Hepatocyte (in vitro differentiated cells): ENCODE data around the gene SPOCD1. TPM values are rescaled to one million over a fixed set of nuclear protein-coding genes. Genes with fewer than 3 reads are reported as not detected.

ENCODE experiments used
- DNase-seq: peaks from one replicate; pipeline ENCODE4 v3.0.0-alpha.2; 2016; ENCODE audit warnings: low spot score
- H2AFZ ChIP-seq: fragments of 200-600 bp; sonication (generic); 2 replicates; pipeline ENCODE4 v1.6.0; 2016; ENCODE audit warnings: antibody characterized with exemption, mild to moderate bottlenecking
- H3K27ac ChIP-seq: fragments of 200-600 bp; sonication (generic); 2 replicates; pipeline ENCODE4 v1.5.1; 2016; ENCODE audit warnings: mild to moderate bottlenecking
- H3K27me3 ChIP-seq: fragments of 200-600 bp; sonication (generic); 2 replicates; pipeline ENCODE4 v1.6.1; 2016
- H3K36me3 ChIP-seq: fragments of 200-600 bp; sonication (generic); replicated peaks from 2 replicates; pipeline ENCODE4 v1.5.1; 2016; ENCODE audit warnings: low read depth; ENCODE audit not compliant: insufficient read depth
- H3K4me1 ChIP-seq: fragments of 200-600 bp; sonication (generic); 2 replicates; pipeline ENCODE4 v1.5.1; 2016; ENCODE audit warnings: mild to moderate bottlenecking, moderate library complexity; ENCODE audit not compliant: insufficient read depth
- H3K4me2 ChIP-seq: fragments of 200-600 bp; sonication (generic); 2 replicates; pipeline ENCODE4 v1.6.0; 2016
- H3K4me3 ChIP-seq: fragments of 200-600 bp; sonication (generic); 2 replicates; pipeline ENCODE4 v1.5.1; 2016; ENCODE audit warnings: mild to moderate bottlenecking
- H3K79me2 ChIP-seq: fragments of 200-600 bp; sonication (generic); 2 replicates; pipeline ENCODE4 v1.6.0; 2017; ENCODE audit warnings: mild to moderate bottlenecking
- H3K9me2 ChIP-seq: fragments of 200-600 bp; sonication (generic); replicated peaks from 2 replicates; pipeline ENCODE4 v1.6.0; 2017; ENCODE audit warnings: mild to moderate bottlenecking; ENCODE audit not compliant: insufficient read depth
- H3K9me3 ChIP-seq: fragments of 200-600 bp; sonication (generic); 2 replicates; pipeline ENCODE4 v1.5.1; 2016; ENCODE audit warnings: low read depth, mild to moderate bottlenecking
- H4K20me1 ChIP-seq: fragments of 200-600 bp; sonication (generic); 2 replicates; pipeline ENCODE4 v1.6.0; 2016; ENCODE audit warnings: mild to moderate bottlenecking; ENCODE audit not compliant: insufficient read depth, poor library complexity, severe bottlenecking
- EZH2 ChIP-seq: fragments of 200-600 bp; sonication (generic); IDR thresholded peaks from 2 replicates; pipeline ENCODE4 v1.6.1; 2016; ENCODE audit warnings: antibody characterized with exemption, mild to moderate bottlenecking, borderline replicate concordance
- EZH2phosphoT487 ChIP-seq: fragments of 200-600 bp; sonication (generic); IDR thresholded peaks from one replicate; pipeline ENCODE4 v1.6.1; 2018; ENCODE audit warnings: antibody characterized with exemption, mild to moderate bottlenecking, low read depth, moderate library complexity; ENCODE audit not compliant: unreplicated experiment, severe bottlenecking
- WGBS: methylation state at CpG from one replicate; pipeline ENCODE4 v1.1.6; 2016; ENCODE audit warnings: low lambda C conversion rate; ENCODE audit errors: missing lambda C conversion rate; 5-methylcytosine and 5-hydroxymethylcytosine counted together
- polyA plus RNA-seq: library from polyadenylated mRNA; unstranded; fragments of >200 nt; fragmentation: Nextera tagmentation; extraction: Ambion mirVana; gene quantifications from 2 replicates; pipeline ENCODE4 v1.2.1, GENCODE V29; 2016
- total RNA-seq: library from RNA; depleted of rRNA; stranded (reverse); fragments of >200 nt; gene quantifications from 2 replicates; pipeline ENCODE4 v1.2.3, GENCODE V29; 2014
- TF ChIP-seq, protein P1 (sequence below): fragments of 200-600 bp; sonication (generic); IDR thresholded peaks from 2 replicates; pipeline ENCODE4 v1.5.1; 2016; ENCODE audit warnings: antibody characterized with exemption, mild to moderate bottlenecking; ENCODE audit not compliant: poor library complexity

Gene SPOCD1
- total and polyA plus RNA-seq, 2 experiments from 2014 or later, result 1.4 to 2.8 TPM

DNA sequence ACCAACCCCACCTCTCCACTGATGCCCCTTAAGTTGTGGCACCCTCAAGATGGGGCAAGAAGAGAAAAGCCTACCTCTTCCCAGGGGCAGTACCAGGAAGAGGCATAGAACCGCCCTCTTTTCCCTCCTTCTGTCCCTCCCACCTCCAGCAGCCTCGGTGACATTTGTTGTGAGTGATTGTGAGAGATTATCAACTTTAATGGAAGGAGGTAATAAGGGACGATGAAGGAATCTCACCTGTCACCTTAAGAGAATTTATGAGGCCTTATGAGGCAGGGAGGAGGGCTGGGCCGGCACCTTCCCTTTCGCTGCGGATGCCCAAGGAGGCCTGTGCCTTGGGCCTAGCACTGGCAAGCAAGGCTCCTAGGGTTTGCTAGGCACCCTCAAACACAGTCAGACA, 50.3 kb downstream of the SPOCD1 start:
- H3K9me3 ChIP-seq, result no peaks in the 10 kb centered on the region
- no peak overlapping the region for H3K4me2 ChIP-seq
- peaks cover 36% of the 10 kb centered on the region for H3K4me1 ChIP-seq
- H4K20me1 ChIP-seq, result no peaks in the 10 kb centered on the region
- no peaks in the 10 kb centered on the region for H3K36me3 ChIP-seq
- WGBS, result 71% methylated on average over 6 of the region's 6 CpGs
- no peak overlapping the region for H3K27ac ChIP-seq
- no peak for DNase-seq
- TF ChIP-seq, protein P1, sequence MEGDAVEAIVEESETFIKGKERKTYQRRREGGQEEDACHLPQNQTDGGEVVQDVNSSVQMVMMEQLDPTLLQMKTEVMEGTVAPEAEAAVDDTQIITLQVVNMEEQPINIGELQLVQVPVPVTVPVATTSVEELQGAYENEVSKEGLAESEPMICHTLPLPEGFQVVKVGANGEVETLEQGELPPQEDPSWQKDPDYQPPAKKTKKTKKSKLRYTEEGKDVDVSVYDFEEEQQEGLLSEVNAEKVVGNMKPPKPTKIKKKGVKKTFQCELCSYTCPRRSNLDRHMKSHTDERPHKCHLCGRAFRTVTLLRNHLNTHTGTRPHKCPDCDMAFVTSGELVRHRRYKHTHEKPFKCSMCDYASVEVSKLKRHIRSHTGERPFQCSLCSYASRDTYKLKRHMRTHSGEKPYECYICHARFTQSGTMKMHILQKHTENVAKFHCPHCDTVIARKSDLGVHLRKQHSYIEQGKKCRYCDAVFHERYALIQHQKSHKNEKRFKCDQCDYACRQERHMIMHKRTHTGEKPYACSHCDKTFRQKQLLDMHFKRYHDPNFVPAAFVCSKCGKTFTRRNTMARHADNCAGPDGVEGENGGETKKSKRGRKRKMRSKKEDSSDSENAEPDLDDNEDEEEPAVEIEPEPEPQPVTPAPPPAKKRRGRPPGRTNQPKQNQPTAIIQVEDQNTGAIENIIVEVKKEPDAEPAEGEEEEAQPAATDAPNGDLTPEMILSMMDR, result no peak
- no peak for TF ChIP-seq EZH2
- TF ChIP-seq EZH2phosphoT487, result no peak
- H2AFZ ChIP-seq, result no peak overlapping the region
- H3K27me3 ChIP-seq, result peaks cover 22% of the 10 kb centered on the region
- peaks cover 7% of the 10 kb centered on the region for H3K79me2 ChIP-seq
- no peak overlapping the region for H3K4me3 ChIP-seq
- no peaks in the 10 kb centered on the region for H3K9me2 ChIP-seq

DNA sequence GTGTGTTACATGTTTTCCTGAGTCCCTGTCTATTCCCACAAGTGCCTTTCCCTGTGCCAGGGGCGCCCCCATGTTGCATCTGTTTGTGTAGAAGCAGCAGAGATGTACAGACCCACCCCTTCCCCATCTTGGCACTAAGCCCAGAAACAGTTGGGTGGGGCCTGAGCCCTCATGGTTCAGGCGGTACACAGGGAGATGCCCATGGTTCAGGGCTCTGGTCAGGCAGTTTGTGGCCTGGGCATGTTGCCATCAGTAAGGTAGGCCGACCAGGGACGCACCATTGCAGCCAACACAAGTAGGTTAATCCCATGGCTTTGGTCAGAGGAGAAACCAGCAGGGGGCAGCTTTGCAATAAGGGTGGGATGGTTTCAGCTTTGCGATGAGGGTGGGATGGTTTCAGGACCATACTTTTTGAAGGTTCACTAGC, 50.8 kb downstream of the SPOCD1 start:
- no peak for TF ChIP-seq EZH2phosphoT487
- TF ChIP-seq, protein P1, result peak; percentile 30
- Histone ChIP-seq H3K79me2 (peaks cover 9% of the 10 kb centered on the region), H3K27me3 (peaks cover 22% of the 10 kb centered on the region), H3K27ac (no peak overlapping the region), H4K20me1 (no peaks in the 10 kb centered on the region), H2AFZ (no peak overlapping the region), H3K9me3 (no peaks in the 10 kb centered on the region), H3K4me1 (peaks cover 40% of the 10 kb centered on the region), H3K36me3 (no peaks in the 10 kb centered on the region), H3K4me3 (no peak overlapping the region), H3K9me2 (no peaks in the 10 kb centered on the region), H3K4me2 (peak overlapping the region; percentile 99)
- no peak for DNase-seq
- WGBS, result 53% methylated on average over 5 of the region's 5 CpGs

DNA sequence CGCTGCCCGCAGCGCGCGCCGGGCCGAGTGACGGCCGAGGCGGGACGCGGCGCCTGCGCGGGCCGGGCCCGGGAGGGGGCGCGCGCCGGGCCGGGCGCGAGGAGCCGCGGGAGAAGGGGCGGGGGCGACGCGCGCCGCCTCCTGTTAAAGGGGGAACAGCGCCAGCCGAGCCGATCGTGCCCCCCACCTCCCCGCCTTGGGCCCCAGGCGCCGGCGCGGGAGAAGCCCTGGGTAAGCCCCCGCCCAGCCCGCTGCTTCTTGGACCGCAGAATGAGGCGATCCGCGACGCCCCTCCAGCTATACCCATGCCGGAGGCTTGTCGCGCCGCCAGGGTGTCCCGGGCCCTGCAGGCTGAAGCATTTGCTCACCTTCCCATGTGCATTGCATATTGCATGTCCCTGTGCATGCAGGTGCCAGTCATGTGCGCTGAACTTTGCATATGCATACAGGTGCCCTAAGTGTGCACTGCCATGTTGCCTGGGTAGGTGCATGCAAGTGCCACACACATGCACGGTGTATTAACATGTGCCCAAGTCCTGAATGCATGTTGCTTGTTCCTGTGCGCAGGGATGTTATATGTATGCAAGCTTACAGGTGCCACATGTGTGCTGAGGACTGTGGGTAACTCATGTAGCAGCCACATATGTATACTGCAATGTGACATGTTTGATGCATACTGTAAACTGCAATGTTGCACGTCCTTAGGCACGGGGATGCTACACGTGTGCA, 51.3 kb downstream of the SPOCD1 start, which contains the start of gene ADGRB2:
Gene ADGRB2, minus strand, starts transcription at position 29 of the 729 bp plus-strand sequence. CDS start 7,119 bp downstream, outside the sequence.
- Histone ChIP-seq H3K27ac (no peak within 1 kb of the TSS), H3K36me3 (no peaks in the 10 kb centered on the region), H4K20me1 (no peaks in the 10 kb centered on the region), H3K4me3 (peak within 1 kb of the TSS; percentile 82), H3K9me3 (no peaks in the 10 kb centered on the region), H3K79me2 (peaks cover 12% of the 10 kb centered on the region), H3K27me3 (peaks cover 22% of the 10 kb centered on the region), H3K4me2 (peak within 1 kb of the TSS; percentile 99), H3K9me2 (no peaks in the 10 kb centered on the region), H3K4me1 (peaks cover 38% of the 10 kb centered on the region), H2AFZ (no peak within 1 kb of the TSS)
- DNase-seq, result peak; percentile 76
- no peak for TF ChIP-seq EZH2
- TF ChIP-seq, protein P1, result no peak
- TF ChIP-seq EZH2phosphoT487, result no peak
- 16% methylated on average over 21 of the region's 59 CpGs for WGBS
